HG02943 (cell line): ENCODE results near the gene PLXNA3.

Experiments used
- ATAC-seq: cut with Tn5 transposase; IDR thresholded peaks from one replicate; pipeline ENCODE4 v1.9.1; 2021; ENCODE audit warnings: mild to moderate bottlenecking, low read depth, moderate library complexity; ENCODE audit not compliant: unreplicated experiment

PLXNA3 gene

GRCh38 chrX:154434394-154435168 is 23.5 kb upstream of the PLXNA3 start:
- ATAC-seq, result no peak

- no peak for ATAC-seq
These were observed 22.8 kb upstream of the PLXNA3 start for GRCh38 chrX:154435171-154435733.

GRCh38 chrX:154436374-154436982 is 21.6 kb upstream of the PLXNA3 start:
- ATAC-seq, result no peak

- ATAC-seq, result no peak
These were observed 20.9 kb upstream of the PLXNA3 start, which contains the start of gene GDI1 for GRCh38 chrX:154436983-154437752. Gene GDI1 (plus strand): TSS chrX:154437154. CDS start chrX:154437255, 101 bp downstream.

GRCh38 chrX:154437971-154438893 is 19.8 kb upstream of the PLXNA3 start:
- no peak for ATAC-seq

GRCh38 chrX:154439841-154440240 is 18.2 kb upstream of the PLXNA3 start:
- ATAC-seq, result no peak

GRCh38 chrX:154440623-154441357 is 17.3 kb upstream of the PLXNA3 start:
- no peak for ATAC-seq

GRCh38 chrX:154441564-154441963 is 16.5 kb upstream of the PLXNA3 start:
- ATAC-seq, result no peak

GRCh38 chrX:154441984-154442707 is 15.9 kb upstream of the PLXNA3 start:
- ATAC-seq, result no peak

- ATAC-seq, result no peak
These were observed 14.6 kb upstream of the PLXNA3 start for GRCh38 chrX:154443479-154443910.

GRCh38 chrX:154443992-154444754 is 13.9 kb upstream of the PLXNA3 start, which contains the start of gene FAM50A:
Gene FAM50A (plus strand): TSS chrX:154444141. CDS start chrX:154444236, 95 bp downstream.
- no peak for ATAC-seq

GRCh38 chrX:154444755-154445246 is 13.3 kb upstream of the PLXNA3 start:
- ATAC-seq, result no peak

- no peak for ATAC-seq
These were observed 12.3 kb upstream of the PLXNA3 start for GRCh38 chrX:154445776-154446175.

GRCh38 chrX:154446430-154446829 is 11.7 kb upstream of the PLXNA3 start:
- no peak for ATAC-seq

GRCh38 chrX:154448484-154448883 is 9.6 kb upstream of the PLXNA3 start:
- ATAC-seq, result no peak

- no peak for ATAC-seq
These were observed 8.5 kb upstream of the PLXNA3 start for GRCh38 chrX:154449618-154450017.

- ATAC-seq, result no peak
These were observed 7.8 kb upstream of the PLXNA3 start for GRCh38 chrX:154450312-154450711.

- no peak for ATAC-seq
These were observed 5.3 kb upstream of the PLXNA3 start for GRCh38 chrX:154452823-154453222.
